SK-N-SH (cell line): Measurements from ENCODE around the gene SLF2. TPM values are rescaled to one million over a fixed set of nuclear protein-coding genes. Genes with fewer than 3 reads are reported as not detected.
A peak's percentile ranks its signal among the peaks of the same experiment; 100 is the strongest.

Experiments used
- CTCF ChIA-PET: fragments of 300-600, 350-600 bp; formaldehyde crosslinking; extraction: SDS; loops from one replicate; lab custom pipeline; 2021; lab: Yijun Ruan, JAX
- POLR2A ChIA-PET: fragments of 350-600 bp; sonication (Branson Sonifier 250); formaldehyde crosslinking; extraction: SDS; loops from one replicate; lab custom pipeline; 2020; ENCODE audit warnings: antibody characterized with exemption, inconsistent platforms; lab: Yijun Ruan, JAX
- DNase-seq: peaks from one replicate; pipeline ENCODE4 v3.0.0; 2012
- H2AFZ ChIP-seq: fragments of 200-600 bp; sonication (generic); 2 replicates; pipeline ENCODE4 v1.8.1; 2016; ENCODE audit warnings: antibody characterized with exemption, mild to moderate bottlenecking, low read depth
- H3F3A ChIP-seq: fragments of 200-600 bp; sonication (generic); replicated peaks from 2 replicates; pipeline ENCODE3; 2016; ENCODE audit warnings: antibody characterized with exemption, mild to moderate bottlenecking; ENCODE audit not compliant: insufficient read depth
- H3K27ac ChIP-seq, 2 experiments: fragments of 200-500 bp in 1 of 2; fragments of 200-600 bp in 1 of 2; sonication (Bioruptor generic) in 1 of 2; sonication (generic), shearing (Covaris generic) in 1 of 2; 2 replicates each; pipeline versions ENCODE4 v1.5.1 to v1.6.1; 2014 to 2016; ENCODE audit warnings: low read depth in 2 of 2, inconsistent platforms in 1 of 2, low read length in 1 of 2, mild to moderate bottlenecking in 1 of 2, mixed read lengths in 1 of 2
- H3K27me3 ChIP-seq: fragments of 200-600 bp; sonication (generic), shearing (Covaris generic); 2 replicates; pipeline ENCODE4 v1.6.1; 2016; ENCODE audit warnings: mixed run types; ENCODE audit not compliant: insufficient read depth
- H3K36me3 ChIP-seq, 2 experiments: fragments of 200-500 bp in 1 of 2; fragments of 200-600 bp in 1 of 2; sonication (Bioruptor generic) in 1 of 2; sonication (generic) in 1 of 2; replicated peaks in 1 of 2; 2 replicates each; pipeline versions ENCODE3 to v1.5.1; 2014 to 2016; ENCODE audit warnings: low read length in 1 of 2, mild to moderate bottlenecking in 1 of 2; ENCODE audit not compliant: insufficient read depth in 2 of 2, control insufficient read depth in 1 of 2
- H3K4me1 ChIP-seq, 2 experiments: fragments of 200-500 bp in 1 of 2; fragments of 200-600 bp in 1 of 2; sonication (Bioruptor generic) in 1 of 2; sonication (generic), shearing (Covaris generic) in 1 of 2; 2 replicates each; pipeline versions ENCODE4 v1.5.1 to v1.6.1; 2014 to 2016; ENCODE audit warnings: low read depth in 1 of 2, low read length in 1 of 2, mixed run types in 1 of 2; ENCODE audit not compliant: insufficient read depth in 2 of 2, control insufficient read depth in 1 of 2
- H3K4me2 ChIP-seq: fragments of 200-600 bp; sonication (generic), shearing (Covaris generic); 2 replicates; pipeline ENCODE4 v1.6.1; 2017; ENCODE audit warnings: mixed run types
- H3K4me3 ChIP-seq, 2 experiments: fragments of 200-500 bp in 1 of 2; fragments of 200-600 bp in 1 of 2; sonication (Bioruptor generic) in 1 of 2; sonication (generic), shearing (Covaris generic) in 1 of 2; 2 replicates each; pipeline versions ENCODE4 v1.5.1 to v1.8.1; 2014 to 2016; ENCODE audit warnings: low read depth in 2 of 2, inconsistent platforms in 1 of 2, low read length in 1 of 2, mild to moderate bottlenecking in 1 of 2, mixed read lengths in 1 of 2, moderate library complexity in 1 of 2
- H3K79me2 ChIP-seq: fragments of 200-600 bp; sonication (generic); 2 replicates; pipeline ENCODE4 v1.8.1; 2017; ENCODE audit warnings: mild to moderate bottlenecking; ENCODE audit not compliant: insufficient read depth
- H3K9ac ChIP-seq: fragments of 200-600 bp; sonication (generic); 2 replicates; pipeline ENCODE4 v1.6.1; 2017; ENCODE audit warnings: mixed run types
- H3K9me2 ChIP-seq: fragments of 200-600 bp; sonication (generic); 2 replicates; pipeline ENCODE4 v1.6.1; 2017; ENCODE audit warnings: mixed run types
- H3K9me3 ChIP-seq: fragments of 200-600 bp; sonication (generic); 2 replicates; pipeline ENCODE4 v1.6.1; 2017; ENCODE audit warnings: mixed run types, mild to moderate bottlenecking, moderate library complexity
- H4K20me1 ChIP-seq: fragments of 200-600 bp; sonication (generic); 2 replicates; pipeline ENCODE4 v1.6.1; 2017; ENCODE audit warnings: mild to moderate bottlenecking, mixed run types; ENCODE audit not compliant: insufficient read depth
- CHD2 ChIP-seq: fragments of 150-350 bp; IDR thresholded peaks from 2 replicates; pipeline ENCODE4 v1.6.1; 2018; ENCODE audit warnings: low read length; ENCODE audit not compliant: partially characterized antibody
- CTCF ChIP-seq: fragments of 200-600 bp; sonication (generic); IDR thresholded peaks from 2 replicates; pipeline ENCODE4 v1.6.1; 2017; ENCODE audit warnings: antibody characterized with exemption, mild to moderate bottlenecking, moderate library complexity
- EZH2phosphoT487 ChIP-seq: fragments of 200-600 bp; sonication (generic); IDR thresholded peaks from 2 replicates; pipeline ENCODE4 v1.6.1; 2017; ENCODE audit warnings: low read depth, mixed run types, mild to moderate bottlenecking, antibody characterized with exemption, moderate library complexity, borderline replicate concordance
- FOSL2 ChIP-seq: IDR thresholded peaks from 2 replicates; pipeline ENCODE4 v1.4.0; 2012; ENCODE audit warnings: low read depth, mild to moderate bottlenecking, moderate library complexity, borderline replicate concordance
- FOXJ3 ChIP-seq: sonication (generic); formaldehyde crosslinking; IDR thresholded peaks from 2 replicates; pipeline ENCODE4 v1.5.1; 2020; ENCODE audit warnings: mild to moderate bottlenecking, missing genetic modification reagents
- FOXM1 ChIP-seq: IDR thresholded peaks from 2 replicates; pipeline ENCODE4 v1.4.0; 2012; ENCODE audit warnings: low read depth, mild to moderate bottlenecking
- GABPA ChIP-seq: IDR thresholded peaks from 2 replicates; pipeline ENCODE4 v1.4.0; 2012; ENCODE audit warnings: low read depth, mild to moderate bottlenecking
- GATA2 ChIP-seq: sonication (generic); formaldehyde crosslinking; IDR thresholded peaks from 2 replicates; pipeline ENCODE4 v1.5.0; 2020; ENCODE audit warnings: mild to moderate bottlenecking, missing genetic modification reagents
- MXI1 ChIP-seq: IDR thresholded peaks from 2 replicates; pipeline ENCODE4 v1.6.1; 2012; ENCODE audit warnings: mild to moderate bottlenecking, low read depth, low read length, improper control_type of control experiment
- POLR2AphosphoS5 ChIP-seq: IDR thresholded peaks from 2 replicates; pipeline ENCODE4 v1.6.1; 2012; ENCODE audit warnings: low read depth, low read length
- RXRA ChIP-seq: IDR thresholded peaks from 2 replicates; pipeline ENCODE4 v1.4.0; 2012; ENCODE audit warnings: low read depth, mild to moderate bottlenecking, borderline replicate concordance
- YY1 ChIP-seq: IDR thresholded peaks from 2 replicates; pipeline ENCODE4 v1.4.0; 2012; ENCODE audit warnings: low read depth, mild to moderate bottlenecking
- WGBS: methylation state at CpG from one replicate; pipeline ENCODE4 v1.1.6; 2017; ENCODE audit warnings: low lambda C conversion rate; 5-methylcytosine and 5-hydroxymethylcytosine counted together
- polyA plus RNA-seq, 3 experiments: library from polyadenylated mRNA; depleted of rRNA; stranded (reverse); fragments of >200 nt; gene quantifications; 2 replicates each; pipeline ENCODE4 v1.2.3, GENCODE V29; 2012

Gene SLF2
- polyA plus RNA-seq, 1 of the 3 experiments (the other 2 are of a cell fraction), result 6.3 TPM

- TF ChIP-seq YY1 (no peak), FOXM1 (no peak), MXI1 (no peak), FOSL2 (no peak), GABPA (no peak), CTCF (no peak), POLR2AphosphoS5 (no peak), RXRA (no peak), EZH2phosphoT487 (no peak), CHD2 (no peak), GATA2 (no peak), FOXJ3 (CRISPR knock-in tag) (no peak)
- POLR2A ChIA-PET, result interaction anchor here (1.0 kb wide), 1 partner anchor 18 kb away, joined by 3 read pairs; no protein-coding TSS in a partner anchor
- peaks cover 37% of the 10 kb centered on the region for H4K20me1 ChIP-seq
- H3K9me3 ChIP-seq, result no peaks in the 10 kb centered on the region
- no peak overlapping the region for H3K9ac ChIP-seq
- CTCF ChIA-PET, result interaction anchor here (0.9 to 24.5 kb wide), 4 partner anchors 6 to 24 kb away, joined by 3 to 443 read pairs (median 74); partner anchors contain the start of gene LZTS2
- H3K36me3 ChIP-seq, result peaks cover 38 to 48% of the 10 kb centered on the region in 2 experiments
- H3K4me3 ChIP-seq, result no peak overlapping the region
- no peaks in the 10 kb centered on the region for H3K27me3 ChIP-seq
- H3K9me2 ChIP-seq, result no peaks in the 10 kb centered on the region
- H3F3A ChIP-seq, result peaks cover 17% of the 10 kb centered on the region
- no peak overlapping the region for H3K4me2 ChIP-seq
- no peak overlapping the region for H2AFZ ChIP-seq
- no peak overlapping the region; a peak in 1 of 4 replicates for H3K27ac ChIP-seq
- no peak for DNase-seq
- peaks cover 36% of the 10 kb centered on the region for H3K79me2 ChIP-seq
- peaks cover 13 to 33% of the 10 kb centered on the region in 2 experiments; a peak in 3 of 4 replicates for H3K4me1 ChIP-seq
- WGBS, result 87% methylated on average over 4 of the region's 4 CpGs
These were observed 93.3 kb downstream of the SLF2 start for GRCh38 chr10:101005869-101006567.

GRCh38 chr10:101006593-101007098 is 93.9 kb downstream of the SLF2 start:
- POLR2A ChIA-PET, result interaction anchor here (0.6 to 1.0 kb wide), 3 partner anchors 15 to 486 kb away, joined by 3 read pairs; no protein-coding TSS in a partner anchor
- CTCF ChIA-PET, result interaction anchor here (0.9 to 24.5 kb wide), 4 partner anchors 7 to 24 kb away, joined by 3 to 443 read pairs (median 74); partner anchors contain the start of gene LZTS2
- TF ChIP-seq CHD2 (peak; percentile 39), GATA2 (no peak)
- H3K79me2 ChIP-seq, result peaks cover 30% of the 10 kb centered on the region
- H4K20me1 ChIP-seq, result peaks cover 34% of the 10 kb centered on the region
- no peak overlapping the region for H2AFZ ChIP-seq
- no peak overlapping the region for H3K4me3 ChIP-seq
- H3K36me3 ChIP-seq, result peaks cover 38 to 48% of the 10 kb centered on the region in 2 experiments
- peak overlapping the region in 1 of 2 experiments; percentile 61; a peak in 2 of 4 replicates for H3K27ac ChIP-seq
- no peaks in the 10 kb centered on the region for H3K9me2 ChIP-seq
- 95% methylated on average over 23 of the region's 33 CpGs for WGBS
- H3K4me2 ChIP-seq, result no peak overlapping the region
- H3K9ac ChIP-seq, result no peak overlapping the region
- no peaks in the 10 kb centered on the region for H3K9me3 ChIP-seq
- peaks cover 11% of the 10 kb centered on the region for H3F3A ChIP-seq
- peaks cover 11 to 26% of the 10 kb centered on the region in 2 experiments; a peak in 3 of 4 replicates for H3K4me1 ChIP-seq
- no peaks in the 10 kb centered on the region for H3K27me3 ChIP-seq
- peak; percentile 51 for DNase-seq
